ENCODE data around the gene AHRR. TPM values are rescaled to one million over a fixed set of nuclear protein-coding genes. Genes with fewer than 3 reads are reported as not detected.

The AHRR gene
- total RNA-seq, 1 experiment from 2014 or later = 2.2 TPM

DNA sequence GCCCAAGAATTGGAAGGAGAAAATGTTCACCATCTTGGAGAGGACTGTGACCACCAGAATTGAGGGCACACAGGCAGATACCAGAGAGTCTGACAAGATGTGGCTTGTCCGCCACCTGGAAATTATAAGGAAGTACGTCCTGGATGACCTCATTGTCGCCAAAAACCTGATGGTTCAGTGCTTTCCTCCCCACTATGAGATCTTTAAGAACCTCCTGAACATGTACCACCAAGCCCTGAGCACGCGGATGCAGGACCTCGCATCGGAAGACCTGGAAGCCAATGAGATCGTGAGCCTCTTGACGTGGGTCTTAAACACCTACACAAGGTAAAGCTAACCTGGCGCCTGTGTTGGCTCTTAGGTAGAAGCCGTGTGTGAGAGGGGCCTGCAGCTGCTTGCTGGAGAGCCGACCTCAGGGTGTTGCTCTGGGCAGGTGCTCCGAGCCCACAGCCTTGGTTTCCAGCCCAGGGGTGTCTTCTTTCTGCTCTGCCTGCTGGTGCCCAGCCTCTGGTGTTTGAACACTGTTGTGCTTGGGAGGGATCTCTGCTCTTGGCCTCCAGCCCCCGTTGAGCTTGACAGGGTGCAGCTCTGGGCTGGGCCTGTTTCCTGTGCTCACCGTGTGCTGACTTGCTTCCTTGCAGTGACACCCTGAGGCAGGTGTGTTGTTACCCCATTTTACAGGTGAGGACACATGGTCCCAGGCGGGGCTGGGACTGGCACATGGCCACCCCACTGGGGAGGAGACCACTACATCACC, 132.4 kb downstream of the AHRR start:
- DNase-seq = peak; percentile 25
- Histone ChIP-seq H3K56ac (ENCODE audit: insufficient read length, low read depth, low read length) (no peak overlapping the region), H3K4me1 (ENCODE audit: insufficient read depth, low read length) (no peaks in the 10 kb centered on the region; the same call in 1 of the 2 replicates), H2BK20ac (ENCODE audit: low read depth, low read length, poor library complexity, severe bottlenecking) (no peak overlapping the region), H2BK5ac (ENCODE audit: insufficient read length, low read length) (no peak overlapping the region), H3K27me3 (ENCODE audit: insufficient read depth, low read length) (no peaks in the 10 kb centered on the region), H3K27ac (ENCODE audit: insufficient read length, low read depth, low read length) (no peak overlapping the region), H2BK12ac (ENCODE audit: insufficient read length, low read depth, low read length) (no peak overlapping the region), H4K91ac (ENCODE audit: insufficient read length, low read depth, low read length) (no peak overlapping the region), H4K20me1 (ENCODE audit: control insufficient read depth, insufficient read depth, insufficient read length) (no peaks in the 10 kb centered on the region), H2BK120ac (ENCODE audit: low read depth, low read length, poor library complexity, severe bottlenecking) (no peak overlapping the region), H2AFZ (ENCODE audit: low read length) (no peak overlapping the region), H3K18ac (ENCODE audit: insufficient read length, low read depth, low read length) (no peak overlapping the region), H3K23ac (ENCODE audit: insufficient read length, low read depth, low read length) (no peak overlapping the region), H3K9me3 (ENCODE audit: control insufficient read depth, low read depth, low read length) (no peaks in the 10 kb centered on the region), H3K23me2 (ENCODE audit: insufficient read length, low read depth, low read length, poor library complexity, severe bottlenecking) (no peaks in the 10 kb centered on the region), H3K14ac (ENCODE audit: insufficient read depth, low read length) (no peak overlapping the region), H2BK15ac (ENCODE audit: low read depth, low read length) (no peak overlapping the region), H4K8ac (replicated peaks; ENCODE audit: insufficient read length, low read depth, low read length) (no peak overlapping the region), H3K4me2 (ENCODE audit: insufficient read depth, insufficient read length, low read length) (no peak overlapping the region), H3K9ac (ENCODE audit: extremely low read depth, insufficient read length, low read length) (no peak overlapping the region), H3T11ph (ENCODE audit: low read length) (no peak overlapping the region), H3K79me1 (ENCODE audit: insufficient read depth, low read depth, low read length, poor library complexity, severe bottlenecking) (no peaks in the 10 kb centered on the region), H3K79me2 (ENCODE audit: insufficient read depth, low read length) (no peaks in the 10 kb centered on the region), H3K4ac (ENCODE audit: low read depth, low read length) (no peak overlapping the region), H2AK5ac (ENCODE audit: insufficient read length, low read length) (no peak overlapping the region), H4K5ac (ENCODE audit: insufficient read length, low read depth, low read length) (no peak overlapping the region)
- Mint-ChIP-seq H3K4me3 (no peak overlapping the region), H3K36me3 (ENCODE audit: insufficient read depth in 1 of 3, low read depth in 3 of 3) (peaks cover 54 to 88% (median 81%) of the 10 kb centered on the region in 3 experiments), H3K9me3 (peaks cover 10 to 16% of the 10 kb centered on the region in 2 experiments), H3K4me1 (peaks cover 13% of the 10 kb centered on the region in 2 experiments), H3K27me3 (ENCODE audit: low read depth) (no peaks in the 10 kb centered on the region), H3K27ac (peak overlapping the region; percentile 17 to 87 (median 45); a peak in 3 of 7 replicates)
- WGBS (ENCODE audit: extremely low coverage, insufficient read length, low lambda C conversion rate) = no CpG with 5 or more reads among the region's 16 CpGs
- TF ChIP-seq CTCF (conservative IDR thresholded peaks at IDR 0.05) = no peak
